Thyroid gland (tissue), 4 donors: ENCODE results near the gene ABCC6. TPM values are rescaled to one million over a fixed set of nuclear protein-coding genes. Genes with fewer than 3 reads are reported as not detected.
"Not testable (repeated sequence)": the region's sequence is repeated elsewhere in the genome, so short reads cannot be mapped to it uniquely, and the experiment has no call there.

Experiments
- DNase-seq, 2 donors: peaks; one replicate each; pipeline ENCODE4 v3.0.0-alpha.2; 2019
- H3K27ac ChIP-seq, 3 donors: fragments of 200-600 bp; sonication (generic); 1 replicate in 2 of 3; 2 replicates in 1 of 3; pipeline ENCODE4 v1.5.1; 2016 to 2019; ENCODE audit warnings: mild to moderate bottlenecking in 1 of 3, moderate library complexity in 1 of 3
- H3K27me3 ChIP-seq: fragments of 200-600 bp; sonication (generic); one replicate; pipeline ENCODE4 v1.5.1; 2019
- H3K36me3 ChIP-seq, 2 donors: fragments of 200-600 bp; sonication (generic); one replicate each; pipeline ENCODE4 v1.5.1; 2016 to 2019
- H3K4me1 ChIP-seq, 2 donors: fragments of 200-600 bp; sonication (generic); one replicate each; pipeline ENCODE4 v1.5.1; 2017 to 2019
- H3K4me3 ChIP-seq, 3 donors: fragments of 200-600 bp; sonication (generic); replicated peaks in 1 of 3; 1 replicate in 2 of 3; 2 replicates in 1 of 3; pipeline ENCODE4 v1.5.1; 2016; ENCODE audit warnings: mild to moderate bottlenecking in 1 of 3
- H3K9me3 ChIP-seq: fragments of 200-600 bp; sonication (generic); one replicate; pipeline ENCODE4 v1.5.1; 2017
- POLR2A ChIP-seq, 2 donors: fragments of 450-650 bp; IDR thresholded peaks; one replicate each; pipeline ENCODE4 v1.6.1; 2017; ENCODE audit warnings: antibody characterized with exemption in 2 of 2, mild to moderate bottlenecking in 2 of 2, moderate library complexity in 1 of 2
- WGBS, 2 donors: methylation state at CpG; one replicate each; pipeline ENCODE4 v1.1.5; 2017; 5-methylcytosine and 5-hydroxymethylcytosine counted together
- intact Hi-C: fragments of 100-400 bp; cut with DNase I; formaldehyde crosslinking; loops from one replicate; pipeline ENCODE4 v1.15.1; 2023
- total RNA-seq, 4 donors: library from RNA; depleted of rRNA; stranded (reverse); fragments of >200 nt; gene quantifications; one replicate each; pipeline ENCODE4 v1.2.3, GENCODE V29; 2016
- TF ChIP-seq, protein P1 (sequence below), 6 experiments: fragments of 200-600 bp in 3 of 6; fragments of 450-650 bp in 3 of 6; sonication (generic) in 3 of 6; IDR thresholded peaks; one replicate each; pipeline ENCODE4 v1.5.1; 2016 to 2019; ENCODE audit warnings: antibody characterized with exemption in 6 of 6, mild to moderate bottlenecking in 2 of 6, inconsistent platforms in 1 of 6, moderate library complexity in 1 of 6

Gene ABCC6
- total RNA-seq, 4 donors from 2014 or later, result 4.8 to 17.7 (median 12.3) TPM

DNA sequence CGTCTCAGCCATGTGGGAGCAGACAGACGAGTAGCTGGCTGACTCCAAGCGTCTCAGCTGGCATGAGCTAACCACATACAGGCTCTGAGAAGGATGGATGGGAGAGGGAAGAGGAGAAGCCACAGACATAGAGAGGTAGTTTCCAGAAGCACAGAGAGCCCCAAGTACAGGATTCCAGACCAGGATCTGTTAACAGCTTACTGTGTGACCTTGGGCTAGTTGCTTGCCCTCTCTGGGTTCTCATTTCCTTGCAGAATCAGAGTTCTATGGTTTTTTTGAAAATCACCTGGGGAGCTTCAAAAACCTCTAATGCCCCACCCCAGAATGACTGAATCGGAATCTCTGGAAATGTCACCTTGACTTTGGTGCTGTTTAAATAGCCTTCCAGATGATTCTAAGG is 60.2 kb downstream of the ABCC6 start:
- Histone ChIP-seq H3K9me3 (no peaks in the 10 kb centered on the region), H3K4me3 (no peak overlapping the region), H3K36me3 (no peaks in the 10 kb centered on the region), H3K4me1 (no peaks in the 10 kb centered on the region), H3K27me3 (no peaks in the 10 kb centered on the region), H3K27ac (no peak overlapping the region)
- DNase-seq, result no peak
- 93 to 100% methylated on average over 4 of the region's 4 CpGs for WGBS, 2 donors
- TF ChIP-seq, protein P1, sequence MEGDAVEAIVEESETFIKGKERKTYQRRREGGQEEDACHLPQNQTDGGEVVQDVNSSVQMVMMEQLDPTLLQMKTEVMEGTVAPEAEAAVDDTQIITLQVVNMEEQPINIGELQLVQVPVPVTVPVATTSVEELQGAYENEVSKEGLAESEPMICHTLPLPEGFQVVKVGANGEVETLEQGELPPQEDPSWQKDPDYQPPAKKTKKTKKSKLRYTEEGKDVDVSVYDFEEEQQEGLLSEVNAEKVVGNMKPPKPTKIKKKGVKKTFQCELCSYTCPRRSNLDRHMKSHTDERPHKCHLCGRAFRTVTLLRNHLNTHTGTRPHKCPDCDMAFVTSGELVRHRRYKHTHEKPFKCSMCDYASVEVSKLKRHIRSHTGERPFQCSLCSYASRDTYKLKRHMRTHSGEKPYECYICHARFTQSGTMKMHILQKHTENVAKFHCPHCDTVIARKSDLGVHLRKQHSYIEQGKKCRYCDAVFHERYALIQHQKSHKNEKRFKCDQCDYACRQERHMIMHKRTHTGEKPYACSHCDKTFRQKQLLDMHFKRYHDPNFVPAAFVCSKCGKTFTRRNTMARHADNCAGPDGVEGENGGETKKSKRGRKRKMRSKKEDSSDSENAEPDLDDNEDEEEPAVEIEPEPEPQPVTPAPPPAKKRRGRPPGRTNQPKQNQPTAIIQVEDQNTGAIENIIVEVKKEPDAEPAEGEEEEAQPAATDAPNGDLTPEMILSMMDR (IDR thresholded peaks at IDR 0.05), result no peak
- no peak for TF ChIP-seq POLR2A (IDR thresholded peaks at IDR 0.05)
- intact Hi-C loops, result no loop called here

DNA sequence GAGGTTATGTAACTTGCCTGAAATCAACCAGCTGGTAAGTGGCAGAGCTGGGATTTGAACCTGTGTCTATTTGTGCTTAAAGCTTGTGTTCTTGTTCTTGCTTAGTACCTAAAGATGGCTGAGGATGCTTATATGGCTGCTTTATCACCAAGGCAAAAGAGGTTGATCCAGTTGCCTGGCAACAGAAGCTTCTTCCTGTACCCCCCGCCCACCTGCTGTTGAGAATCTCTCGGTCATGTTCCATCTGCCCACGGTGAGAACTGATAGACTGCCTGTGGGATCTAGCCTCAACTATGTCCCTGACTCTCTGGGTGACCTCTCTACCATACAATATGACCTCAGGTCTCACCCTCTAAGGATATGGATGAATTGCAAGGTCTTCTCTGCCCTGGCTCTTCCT is 60.7 kb downstream of the ABCC6 start:
- Histone ChIP-seq H3K9me3 (no peaks in the 10 kb centered on the region), H3K4me3 (no peak overlapping the region), H3K27me3 (no peaks in the 10 kb centered on the region), H3K27ac (no peak overlapping the region), H3K36me3 (no peaks in the 10 kb centered on the region), H3K4me1 (no peaks in the 10 kb centered on the region)
- 65 to 81% methylated on average over 3 of the region's 3 CpGs for WGBS, 2 donors
- no peak for DNase-seq
- intact Hi-C loops, result no loop called here
- TF ChIP-seq, protein P1 (IDR thresholded peaks at IDR 0.05), result no peak
- TF ChIP-seq POLR2A (IDR thresholded peaks at IDR 0.05), result no peak

DNA sequence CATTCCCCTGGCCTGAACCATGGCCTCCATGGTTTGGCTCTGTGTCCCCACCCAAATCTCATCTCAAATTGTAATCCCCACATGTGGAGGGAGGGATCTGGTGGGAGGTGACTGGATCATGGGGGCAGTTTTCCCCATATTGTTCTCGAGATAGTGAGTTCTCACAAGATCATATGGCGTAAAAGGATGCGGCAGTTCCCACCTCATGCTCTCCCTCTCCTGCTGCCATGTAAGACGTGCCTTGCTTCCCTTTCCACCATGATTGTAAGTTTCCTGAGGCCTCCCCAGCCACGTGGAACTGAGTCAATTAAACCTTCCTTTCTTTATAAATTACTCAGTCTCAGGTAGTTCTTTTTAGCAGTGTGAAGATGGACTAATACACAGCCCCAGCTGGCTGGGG is 61.5 kb downstream of the ABCC6 start:
- DNase-seq, H3K4me1 ChIP-seq, H3K27ac ChIP-seq, H3K9me3 ChIP-seq, intact Hi-C loops, H3K27me3 ChIP-seq, H3K4me3 ChIP-seq, H3K36me3 ChIP-seq: not testable (repeated sequence)
- 89 to 92% methylated on average over 5 of the region's 5 CpGs for WGBS, 2 donors

DNA sequence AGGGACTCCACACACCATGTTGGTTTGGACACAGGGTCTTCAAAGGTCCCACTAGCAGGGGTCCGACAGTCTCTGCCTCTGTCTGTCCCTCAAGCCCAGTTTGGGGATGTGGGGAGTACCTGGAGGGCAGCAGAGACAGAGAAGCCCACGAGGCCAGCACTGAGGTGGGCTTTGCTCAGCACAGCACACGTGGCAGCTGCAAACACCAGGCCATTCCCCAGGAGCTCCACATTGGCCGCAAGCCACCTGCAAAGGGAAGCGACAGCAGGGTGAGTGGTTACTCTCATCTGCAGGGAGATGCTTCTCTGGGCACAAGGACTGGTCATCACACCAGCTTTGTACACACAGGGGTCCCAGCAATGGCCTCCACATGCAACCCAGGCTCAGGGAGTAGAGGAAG is 62.0 kb downstream of the ABCC6 start:
- no peak overlapping the region for H3K4me3 ChIP-seq
- no peak overlapping the region for H3K27ac ChIP-seq
- intact Hi-C loops, result no loop called here
- H3K4me1 ChIP-seq, result no peaks in the 10 kb centered on the region
- no peaks in the 10 kb centered on the region for H3K27me3 ChIP-seq
- no peak for DNase-seq
- H3K36me3 ChIP-seq, result no peaks in the 10 kb centered on the region
- H3K9me3 ChIP-seq, result no peaks in the 10 kb centered on the region
- TF ChIP-seq, protein P1 (IDR thresholded peaks at IDR 0.05), result no peak
- TF ChIP-seq POLR2A (IDR thresholded peaks at IDR 0.05), result no peak
- 78 to 100% methylated on average over 2 to 5 of the region's 5 CpGs for WGBS, 2 donors

DNA sequence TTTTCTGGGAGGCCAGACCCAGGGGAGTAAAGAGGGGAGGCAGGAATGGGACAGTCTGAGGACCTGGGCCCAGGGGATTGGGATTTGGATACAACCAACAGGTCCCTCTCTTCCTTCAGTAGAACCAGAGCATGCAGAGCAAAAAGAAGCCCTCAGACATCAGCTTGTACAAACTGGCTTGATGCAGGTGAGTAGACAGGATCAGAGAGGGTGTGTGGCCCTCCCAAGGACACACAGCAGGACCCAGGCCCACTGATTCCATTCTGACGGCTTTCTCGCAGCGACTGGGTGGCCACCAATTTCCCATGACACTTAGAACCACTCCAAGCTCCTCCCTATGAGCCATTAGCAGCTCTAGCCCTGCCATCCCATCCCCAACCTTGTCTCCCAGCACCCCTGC is 63.6 kb downstream of the ABCC6 start:
- TF ChIP-seq, protein P1 (IDR thresholded peaks at IDR 0.05), result no peak
- TF ChIP-seq POLR2A (IDR thresholded peaks at IDR 0.05), result no peak
- Histone ChIP-seq H3K27me3 (no peaks in the 10 kb centered on the region), H3K4me3 (no peak overlapping the region), H3K4me1 (no peaks in the 10 kb centered on the region), H3K9me3 (no peaks in the 10 kb centered on the region), H3K27ac (no peak overlapping the region), H3K36me3 (no peaks in the 10 kb centered on the region)
- WGBS, 2 donors, result 91 to 96% methylated on average over 3 of the region's 3 CpGs
- DNase-seq, result no peak
- intact Hi-C loops, result no loop called here
